Loucy (cell line): ENCODE data around the gene ZNF800.

Experiments
- H2AFZ ChIP-seq: fragments of 200-600 bp; sonication (generic); 2 replicates; pipeline ENCODE4 v1.6.0; 2016; ENCODE audit warnings: antibody characterized with exemption, mild to moderate bottlenecking, low read length, moderate library complexity
- H3F3A ChIP-seq: fragments of 200-600 bp; 2 replicates; pipeline ENCODE4 v1.6.0; 2016; ENCODE audit warnings: antibody characterized with exemption, low read depth, mild to moderate bottlenecking
- H3K27me3 ChIP-seq: fragments of 200-600 bp; sonication (generic); 2 replicates; pipeline ENCODE4 v1.6.1; 2014; ENCODE audit warnings: low read length, mild to moderate bottlenecking; ENCODE audit not compliant: insufficient read depth, poor library complexity, severe bottlenecking
- H3K36me3 ChIP-seq: fragments of 200-600 bp; sonication (generic); 2 replicates; pipeline ENCODE4 v1.6.1; 2016; ENCODE audit warnings: low read length; ENCODE audit not compliant: insufficient read depth
- H3K4me1 ChIP-seq: fragments of 200-600 bp; sonication (generic); 2 replicates; pipeline ENCODE4 v1.5.1; 2014; ENCODE audit warnings: low read length, mild to moderate bottlenecking; ENCODE audit not compliant: insufficient read depth, poor library complexity, severe bottlenecking
- H3K4me2 ChIP-seq: fragments of 200-600 bp; sonication (generic); 2 replicates; pipeline ENCODE4 v1.6.0; 2014; ENCODE audit warnings: antibody characterized with exemption, low read length, low read depth, mild to moderate bottlenecking; ENCODE audit not compliant: poor library complexity, severe bottlenecking
- H3K4me3 ChIP-seq: fragments of 200-600 bp; sonication (generic); 2 replicates; pipeline ENCODE4 v1.5.1; 2014; ENCODE audit warnings: low read length, mild to moderate bottlenecking, mixed read lengths; ENCODE audit not compliant: poor library complexity, severe bottlenecking
- H3K79me2 ChIP-seq: fragments of 200-600 bp; sonication (generic); 2 replicates; pipeline ENCODE4 v1.6.1; 2014; ENCODE audit warnings: low read length; ENCODE audit not compliant: insufficient read depth
- H3K9ac ChIP-seq: fragments of 200-600 bp; sonication (generic); 2 replicates; pipeline ENCODE4 v1.6.0; 2014; ENCODE audit warnings: mild to moderate bottlenecking, low read depth, low read length, moderate library complexity; ENCODE audit not compliant: poor library complexity, severe bottlenecking
- H3K9me2 ChIP-seq: fragments of 200-600 bp; sonication (generic); replicated peaks from 2 replicates; pipeline ENCODE4 v1.6.1; 2016; ENCODE audit warnings: low read depth, low read length, mixed read lengths
- H3K9me3 ChIP-seq: fragments of 200-600 bp; sonication (generic); 2 replicates; pipeline ENCODE4 v1.6.1; 2014; ENCODE audit warnings: mild to moderate bottlenecking, antibody characterized with exemption, low read length, low read depth; ENCODE audit not compliant: insufficient read depth
- H4K20me1 ChIP-seq: fragments of 200-600 bp; sonication (generic); 2 replicates; pipeline ENCODE4 v1.6.0; 2014; ENCODE audit warnings: antibody characterized with exemption, low read length, mild to moderate bottlenecking; ENCODE audit not compliant: insufficient read depth, poor library complexity, severe bottlenecking
- CTCF ChIP-seq: fragments of 200-600 bp; sonication (generic); conservative IDR thresholded peaks from 2 replicates; pipeline ENCODE4 v1.5.1; 2014; ENCODE audit warnings: mild to moderate bottlenecking, antibody characterized with exemption, low read length
- EZH2phosphoT487 ChIP-seq: fragments of 200-600 bp; IDR thresholded peaks from 2 replicates; pipeline ENCODE4 v1.6.1; 2018; ENCODE audit warnings: antibody characterized with exemption, mild to moderate bottlenecking, moderate library complexity, borderline replicate concordance

Gene ZNF800

GRCh38 chr7:127387974-127388373 lies 4.5 kb downstream of the ZNF800 start:
- Histone ChIP-seq H3K9ac (no peak overlapping the region), H3K4me3 (peak overlapping the region; percentile 99), H3K9me2 (no peaks in the 10 kb centered on the region), H4K20me1 (peaks cover 94% of the 10 kb centered on the region), H3F3A (no peaks in the 10 kb centered on the region), H3K4me1 (peaks cover 52% of the 10 kb centered on the region), H3K79me2 (peaks cover 90% of the 10 kb centered on the region), H3K9me3 (no peaks in the 10 kb centered on the region), H3K27me3 (no peaks in the 10 kb centered on the region), H2AFZ (no peak overlapping the region), H3K36me3 (peaks cover 33% of the 10 kb centered on the region), H3K4me2 (peak overlapping the region; percentile 97)
- TF ChIP-seq EZH2phosphoT487 (no peak), CTCF (no peak)

- no peaks in the 10 kb centered on the region for H3K9me2 ChIP-seq
- no peak overlapping the region for H2AFZ ChIP-seq
- H3K4me2 ChIP-seq = peak overlapping the region; percentile 52
Measured at GRCh38 chr7:127383123-127383835, 9.2 kb downstream of the ZNF800 start.

GRCh38 chr7:127382301-127383085 lies 10.0 kb downstream of the ZNF800 start:
- H3K79me2 ChIP-seq = peaks cover 93% of the 10 kb centered on the region
- no peaks in the 10 kb centered on the region for H3K9me2 ChIP-seq
- no peaks in the 10 kb centered on the region for H3K9me3 ChIP-seq
- H4K20me1 ChIP-seq = peaks cover 97% of the 10 kb centered on the region
- H3K9ac ChIP-seq = peak overlapping the region; percentile 20
- no peak for TF ChIP-seq EZH2phosphoT487
- no peak for TF ChIP-seq CTCF
- peak overlapping the region; percentile 37 for H3K4me3 ChIP-seq
- peaks cover 28% of the 10 kb centered on the region for H3K36me3 ChIP-seq
- H3K4me1 ChIP-seq = peaks cover 27% of the 10 kb centered on the region
- H3F3A ChIP-seq = no peaks in the 10 kb centered on the region
- H3K4me2 ChIP-seq = peak overlapping the region; percentile 52
- no peaks in the 10 kb centered on the region for H3K27me3 ChIP-seq
- no peak overlapping the region for H2AFZ ChIP-seq

More at GRCh38 chr7:127383123-127383835, 9.2 kb downstream of the ZNF800 start:
- H3K9me3 ChIP-seq = no peaks in the 10 kb centered on the region
- H3K4me1 ChIP-seq = peaks cover 30% of the 10 kb centered on the region
- H3K27me3 ChIP-seq = no peaks in the 10 kb centered on the region
- peaks cover 97% of the 10 kb centered on the region for H4K20me1 ChIP-seq
- H3K36me3 ChIP-seq = peaks cover 32% of the 10 kb centered on the region
- peaks cover 93% of the 10 kb centered on the region for H3K79me2 ChIP-seq
- H3K4me3 ChIP-seq = peak overlapping the region; percentile 5
- TF ChIP-seq CTCF (no peak), EZH2phosphoT487 (no peak)
- H3K9ac ChIP-seq = no peak overlapping the region
- no peaks in the 10 kb centered on the region for H3F3A ChIP-seq
